Femur (tissue), 1 donor: ENCODE results near the gene CCND1.

Source experiments
- DNase-seq: peaks from one replicate; pipeline ENCODE4 v3.0.0-alpha.2; 2017

CCND1 gene

GRCh38 chr11:69641681-69642548, 959 bp downstream of the CCND1 start:
- DNase-seq = no peak

GRCh38 chr11:69642549-69642912, 1.6 kb downstream of the CCND1 start:
- DNase-seq = no peak

- peak; percentile 89 for DNase-seq
Observed at GRCh38 chr11:69642913-69643632, 2.1 kb downstream of the CCND1 start.

- no peak for DNase-seq
Observed at GRCh38 chr11:69643646-69644045, 2.7 kb downstream of the CCND1 start.

GRCh38 chr11:69644071-69644961, 3.4 kb downstream of the CCND1 start:
- DNase-seq = peak; percentile 89

GRCh38 chr11:69644962-69645675, 4.2 kb downstream of the CCND1 start:
- no peak for DNase-seq

- no peak for DNase-seq
Observed at GRCh38 chr11:69645801-69646492, 5.0 kb downstream of the CCND1 start.

GRCh38 chr11:69646493-69647389, 5.8 kb downstream of the CCND1 start:
- no peak for DNase-seq

GRCh38 chr11:69647390-69647748, 6.4 kb downstream of the CCND1 start:
- no peak for DNase-seq

- no peak for DNase-seq
Observed at GRCh38 chr11:69647761-69648497, 7.0 kb downstream of the CCND1 start.

GRCh38 chr11:69648679-69649575, 8.0 kb downstream of the CCND1 start:
- DNase-seq = no peak

GRCh38 chr11:69649576-69649900, 8.6 kb downstream of the CCND1 start:
- no peak for DNase-seq

GRCh38 chr11:69650081-69650831, 9.3 kb downstream of the CCND1 start:
- DNase-seq = no peak

GRCh38 chr11:69650832-69651344, 9.9 kb downstream of the CCND1 start:
- no peak for DNase-seq

GRCh38 chr11:69651834-69652620, 11.1 kb downstream of the CCND1 start:
- DNase-seq = no peak

- DNase-seq = no peak
Observed at GRCh38 chr11:69652999-69653398, 12.0 kb downstream of the CCND1 start.

GRCh38 chr11:69653406-69653960, 12.5 kb downstream of the CCND1 start:
- DNase-seq = no peak
